Cardiac fibroblast (primary cell): ENCODE results near the gene SPIRE1.

Source experiments
- DNase-seq, 2 donors: peaks; one replicate each; pipeline versions ENCODE4 v3.0.0 to v3.0.0-alpha.2; 2010; ENCODE audit warnings: low read depth in 2 of 2
- H3K4me3 ChIP-seq, 2 donors: replicated peaks in 1 of 2; 1 replicate in 1 of 2; 2 replicates in 1 of 2; pipeline ENCODE4 v1.5.1; 2011; ENCODE audit warnings: low read depth in 2 of 2, low read length in 2 of 2, mild to moderate bottlenecking in 2 of 2, moderate library complexity in 1 of 2
- TF ChIP-seq, protein P1 (sequence below): IDR thresholded peaks from one replicate; pipeline ENCODE4 v1.5.1; 2011; ENCODE audit warnings: low read depth, mild to moderate bottlenecking, low read length, inconsistent platforms

The SPIRE1 gene

DNA sequence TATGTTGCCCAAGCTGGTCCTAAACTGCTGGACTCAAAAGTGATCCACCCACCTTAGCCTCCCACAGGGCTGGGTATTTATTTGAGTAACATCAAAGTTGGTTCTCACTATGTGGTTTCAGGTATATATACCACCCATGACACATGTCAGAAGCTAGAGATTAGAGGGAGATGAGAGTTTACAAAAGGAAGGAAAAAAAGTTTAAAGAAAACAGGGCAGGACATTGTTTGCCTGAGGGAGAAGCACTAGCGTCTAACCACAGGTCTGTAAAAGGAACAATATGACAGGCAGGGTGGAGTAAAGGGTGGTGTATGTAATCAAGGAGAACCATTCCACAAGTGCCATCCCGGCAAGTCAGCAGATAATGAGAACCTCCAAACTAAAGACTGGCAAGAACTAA, 36.1 kb upstream of the SPIRE1 start:
- H3K4me3 ChIP-seq, result no peak overlapping the region
- TF ChIP-seq, protein P1, sequence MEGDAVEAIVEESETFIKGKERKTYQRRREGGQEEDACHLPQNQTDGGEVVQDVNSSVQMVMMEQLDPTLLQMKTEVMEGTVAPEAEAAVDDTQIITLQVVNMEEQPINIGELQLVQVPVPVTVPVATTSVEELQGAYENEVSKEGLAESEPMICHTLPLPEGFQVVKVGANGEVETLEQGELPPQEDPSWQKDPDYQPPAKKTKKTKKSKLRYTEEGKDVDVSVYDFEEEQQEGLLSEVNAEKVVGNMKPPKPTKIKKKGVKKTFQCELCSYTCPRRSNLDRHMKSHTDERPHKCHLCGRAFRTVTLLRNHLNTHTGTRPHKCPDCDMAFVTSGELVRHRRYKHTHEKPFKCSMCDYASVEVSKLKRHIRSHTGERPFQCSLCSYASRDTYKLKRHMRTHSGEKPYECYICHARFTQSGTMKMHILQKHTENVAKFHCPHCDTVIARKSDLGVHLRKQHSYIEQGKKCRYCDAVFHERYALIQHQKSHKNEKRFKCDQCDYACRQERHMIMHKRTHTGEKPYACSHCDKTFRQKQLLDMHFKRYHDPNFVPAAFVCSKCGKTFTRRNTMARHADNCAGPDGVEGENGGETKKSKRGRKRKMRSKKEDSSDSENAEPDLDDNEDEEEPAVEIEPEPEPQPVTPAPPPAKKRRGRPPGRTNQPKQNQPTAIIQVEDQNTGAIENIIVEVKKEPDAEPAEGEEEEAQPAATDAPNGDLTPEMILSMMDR, result no peak
- no peak for DNase-seq

DNA sequence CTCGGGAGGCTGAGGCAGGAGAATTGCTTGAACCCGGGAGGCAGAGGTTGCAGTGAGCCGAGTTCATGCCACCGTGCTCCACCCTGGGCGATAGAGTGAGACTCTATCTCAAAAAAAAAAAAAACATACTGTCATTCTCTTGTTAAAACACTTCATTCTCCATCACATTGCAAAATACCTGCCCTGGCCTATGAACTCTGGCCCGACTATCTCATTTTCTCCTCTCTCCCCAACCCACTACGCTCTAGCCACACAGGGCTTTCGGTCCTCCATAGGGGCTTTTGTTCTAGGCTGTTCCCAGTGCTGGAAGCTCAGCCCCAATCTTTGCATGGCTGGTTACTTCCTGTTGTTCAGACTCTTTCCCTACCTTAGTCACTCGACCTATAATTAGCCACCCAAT, 34.3 kb upstream of the SPIRE1 start:
- TF ChIP-seq, protein P1, result no peak
- H3K4me3 ChIP-seq, result no peak overlapping the region
- DNase-seq, result no peak

DNA sequence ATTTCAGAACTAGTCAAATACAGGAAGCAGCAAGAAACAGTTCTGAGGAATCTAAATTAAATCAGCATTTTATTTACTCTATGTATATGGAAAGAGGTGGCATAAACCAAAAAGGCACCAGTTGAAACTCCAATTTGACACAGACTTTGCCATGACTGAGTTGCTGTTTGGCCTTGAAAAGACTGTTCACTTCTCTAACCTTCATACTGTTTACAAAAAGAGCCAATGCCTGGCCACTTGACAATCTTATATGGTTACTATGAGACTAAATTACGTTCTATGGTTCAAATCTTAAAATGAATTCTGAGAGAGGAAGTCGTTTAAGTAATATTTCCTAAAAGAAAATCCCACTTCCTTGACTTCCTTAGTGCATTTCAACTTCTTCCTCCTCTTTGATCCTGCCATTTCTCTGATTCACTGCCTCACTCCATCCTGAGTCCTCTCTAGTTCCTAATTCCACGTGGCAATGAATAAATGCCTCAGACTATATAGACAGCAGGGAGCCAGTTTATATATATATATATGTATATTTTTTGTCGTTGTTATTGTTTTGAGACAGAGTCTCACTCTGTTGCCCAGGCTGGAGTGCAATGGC, 31.4 kb upstream of the SPIRE1 start:
- DNase-seq, result no peak
- TF ChIP-seq, protein P1, result no peak
- H3K4me3 ChIP-seq, result no peak overlapping the region

DNA sequence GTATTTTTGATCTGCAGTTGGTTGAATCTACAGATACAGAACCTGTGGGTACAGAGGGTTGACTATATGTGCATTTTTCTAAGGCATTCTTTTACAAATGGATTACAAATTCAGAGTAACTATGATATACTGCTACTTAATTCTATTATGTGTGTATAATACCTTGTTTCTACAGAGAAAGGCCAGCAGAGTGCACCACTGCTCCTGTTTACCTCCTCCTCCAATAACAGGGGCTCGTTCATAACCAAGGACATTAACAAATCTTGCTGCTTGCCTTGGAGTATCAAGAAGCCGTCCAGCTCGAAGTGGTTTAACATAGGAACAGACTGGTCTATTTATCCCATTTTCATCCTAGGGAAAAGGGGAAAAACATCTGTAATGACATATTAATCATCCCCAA, 28.2 kb upstream of the SPIRE1 start:
- H3K4me3 ChIP-seq, result no peak overlapping the region
- TF ChIP-seq, protein P1, result no peak
- peak; percentile 40 to 43 for DNase-seq

DNA sequence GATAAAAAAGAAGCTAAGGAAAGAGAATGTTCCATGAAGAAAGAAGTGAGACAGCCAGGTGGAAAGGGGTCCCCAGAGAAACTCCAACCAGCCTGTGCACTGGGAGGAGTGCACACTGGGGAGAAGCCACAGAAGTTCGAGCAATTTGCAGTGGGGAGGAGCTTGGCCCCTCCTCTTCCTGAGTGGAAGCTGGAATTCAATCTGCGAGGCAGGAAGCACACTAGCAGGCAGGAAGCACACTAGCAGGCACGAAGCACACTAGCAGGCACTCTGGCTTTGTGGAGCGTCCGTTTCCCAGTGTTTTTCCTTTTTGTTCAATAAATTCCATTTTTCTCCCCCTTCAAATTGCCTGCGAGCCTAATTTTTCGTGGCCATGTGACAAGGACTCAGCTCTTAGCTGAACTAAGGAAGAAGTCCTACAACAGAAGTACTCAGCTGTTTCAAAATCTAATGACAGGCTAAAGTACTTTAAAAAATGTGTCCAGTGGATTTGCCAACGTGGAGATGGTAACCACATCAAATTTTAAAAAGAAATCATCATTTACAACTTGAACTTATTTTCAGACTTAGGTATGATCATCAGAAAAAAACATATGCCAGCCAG, 21.4 kb upstream of the SPIRE1 start:
- TF ChIP-seq, protein P1, result no peak
- peak; percentile 62 to 73 for DNase-seq
- no peak overlapping the region for H3K4me3 ChIP-seq

DNA sequence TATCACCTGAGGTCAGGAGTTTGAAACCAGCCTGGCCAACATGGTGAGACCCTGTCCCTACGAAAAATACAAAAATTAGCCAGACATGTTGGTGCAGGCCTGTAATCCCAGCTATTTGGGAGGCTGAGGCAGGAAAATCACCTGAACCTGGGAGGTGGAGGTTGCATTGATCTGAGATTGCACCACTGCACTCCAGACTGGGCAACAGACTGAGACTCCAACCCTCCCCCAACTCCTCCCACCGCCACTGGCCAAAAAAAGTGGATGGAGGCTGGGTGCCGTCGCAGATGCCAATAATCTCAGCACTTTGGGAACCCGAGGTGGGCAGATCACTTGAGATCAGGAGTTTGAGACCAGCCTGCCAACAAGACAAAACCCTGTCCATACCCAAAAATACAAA, 10.1 kb upstream of the SPIRE1 start:
- DNase-seq, result no peak
- TF ChIP-seq, protein P1, result no peak
- no peak overlapping the region for H3K4me3 ChIP-seq
